ENCODE data around the gene PHLDB2.
A peak's percentile ranks its signal among the peaks of the same experiment; 100 is the strongest.
"Not testable (repeated sequence)": the region's sequence is repeated elsewhere in the genome, so short reads cannot be mapped to it uniquely, and the experiment has no call there.

Gene PHLDB2

DNA sequence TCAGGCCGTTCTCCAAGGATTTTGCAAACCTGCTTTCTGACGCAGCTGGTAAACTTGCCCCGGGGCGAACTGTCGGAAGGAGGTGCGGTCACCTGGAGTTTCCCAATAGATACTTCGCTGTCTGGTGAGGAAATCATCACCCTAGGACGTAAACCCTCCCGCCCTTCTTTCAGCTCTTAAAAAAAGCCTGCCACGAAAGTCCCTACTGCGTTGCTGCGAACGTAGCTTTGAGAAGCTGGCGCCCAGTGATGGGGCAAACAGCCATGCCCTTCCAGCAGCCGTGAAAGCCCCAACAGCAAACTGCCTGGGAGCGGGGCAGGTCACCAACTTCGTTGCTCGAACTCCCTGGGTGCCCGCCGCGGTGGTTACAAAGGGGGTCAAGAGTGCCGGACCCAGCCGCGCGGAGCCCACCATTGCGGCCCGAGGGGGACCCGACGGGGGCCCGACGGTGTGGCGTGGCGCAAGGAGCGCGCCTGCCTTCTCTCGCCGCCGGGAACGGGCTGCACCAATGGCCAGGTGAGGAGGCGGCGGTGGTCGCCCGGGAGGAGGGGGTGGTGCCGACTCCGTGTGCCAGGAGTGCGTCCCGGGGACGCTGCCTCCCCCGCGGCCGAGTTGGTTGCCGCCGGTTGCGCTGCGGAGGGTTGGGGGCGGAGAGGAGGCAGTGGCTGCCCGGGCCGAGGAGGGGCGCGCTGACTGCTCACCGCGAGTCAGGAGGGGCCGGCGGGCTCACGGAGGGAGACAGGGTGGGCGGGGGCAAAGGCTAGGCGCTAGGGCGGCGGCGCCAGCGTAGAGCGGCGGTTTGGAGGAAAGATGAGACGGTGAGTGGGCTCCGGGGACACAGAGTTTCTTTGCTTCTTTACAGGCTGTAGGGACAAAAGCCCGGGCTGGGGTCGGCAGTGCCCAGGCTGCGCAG lies at the start of gene PHLDB2:
TSS of gene PHLDB2 (plus strand) at position 205 of the 913 bp plus-strand sequence. CDS start 24,813 bp downstream, outside the sequence.
- TF ChIP-seq, protein P1, sequence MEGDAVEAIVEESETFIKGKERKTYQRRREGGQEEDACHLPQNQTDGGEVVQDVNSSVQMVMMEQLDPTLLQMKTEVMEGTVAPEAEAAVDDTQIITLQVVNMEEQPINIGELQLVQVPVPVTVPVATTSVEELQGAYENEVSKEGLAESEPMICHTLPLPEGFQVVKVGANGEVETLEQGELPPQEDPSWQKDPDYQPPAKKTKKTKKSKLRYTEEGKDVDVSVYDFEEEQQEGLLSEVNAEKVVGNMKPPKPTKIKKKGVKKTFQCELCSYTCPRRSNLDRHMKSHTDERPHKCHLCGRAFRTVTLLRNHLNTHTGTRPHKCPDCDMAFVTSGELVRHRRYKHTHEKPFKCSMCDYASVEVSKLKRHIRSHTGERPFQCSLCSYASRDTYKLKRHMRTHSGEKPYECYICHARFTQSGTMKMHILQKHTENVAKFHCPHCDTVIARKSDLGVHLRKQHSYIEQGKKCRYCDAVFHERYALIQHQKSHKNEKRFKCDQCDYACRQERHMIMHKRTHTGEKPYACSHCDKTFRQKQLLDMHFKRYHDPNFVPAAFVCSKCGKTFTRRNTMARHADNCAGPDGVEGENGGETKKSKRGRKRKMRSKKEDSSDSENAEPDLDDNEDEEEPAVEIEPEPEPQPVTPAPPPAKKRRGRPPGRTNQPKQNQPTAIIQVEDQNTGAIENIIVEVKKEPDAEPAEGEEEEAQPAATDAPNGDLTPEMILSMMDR (IDR thresholded peaks at IDR 0.05; ENCODE audit: low read depth, low read length): no peak
- H3K4me3 ChIP-seq (ENCODE audit: low read depth, low read length): peak within 1 kb of the TSS; percentile 78

DNA sequence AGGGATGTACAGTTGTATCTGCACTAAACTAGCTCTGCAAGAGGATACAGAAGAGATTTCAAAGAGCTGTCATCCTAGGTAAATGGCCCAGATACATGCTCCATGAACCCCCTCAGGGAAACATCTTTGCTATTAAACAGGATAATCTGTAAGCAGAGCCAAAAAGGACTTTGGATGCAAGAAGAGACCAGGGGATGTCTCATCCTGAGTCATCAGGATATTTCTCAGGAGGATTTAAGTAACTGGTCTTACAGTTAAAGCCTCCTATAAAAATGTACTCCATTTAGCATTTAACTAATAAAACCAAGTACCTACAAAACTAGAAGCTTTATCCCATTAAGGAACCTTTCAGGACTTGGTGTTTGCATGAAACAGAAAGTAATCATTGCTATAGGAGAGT lies 48.2 kb upstream of the PHLDB2 start:
- no peak overlapping the region for H3K4me3 ChIP-seq (ENCODE audit: low read depth, low read length)
- TF ChIP-seq, protein P1 (IDR thresholded peaks at IDR 0.05; ENCODE audit: low read depth, low read length): no peak

DNA sequence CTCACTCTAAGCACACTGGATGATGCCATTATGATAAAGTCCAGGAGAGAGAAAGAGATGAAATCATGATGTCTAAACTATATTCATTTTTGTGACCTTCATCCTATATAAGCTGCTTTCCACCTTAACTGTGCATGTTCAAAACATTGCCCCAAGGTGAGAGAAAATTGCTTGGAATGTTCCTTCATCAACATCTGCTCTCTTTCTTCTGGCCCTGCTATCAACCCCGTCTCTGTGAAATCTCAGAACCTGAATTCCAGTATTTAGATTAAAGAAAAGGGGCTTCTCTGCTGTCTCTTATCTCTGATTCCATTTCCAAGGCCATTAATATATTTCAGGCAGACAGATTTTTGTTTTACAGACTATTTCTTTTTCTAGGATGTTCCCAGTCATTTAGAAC lies 47.3 kb upstream of the PHLDB2 start:
- TF ChIP-seq, protein P1 (IDR thresholded peaks at IDR 0.05; ENCODE audit: low read depth, low read length): no peak
- no peak overlapping the region for H3K4me3 ChIP-seq (ENCODE audit: low read depth, low read length)

DNA sequence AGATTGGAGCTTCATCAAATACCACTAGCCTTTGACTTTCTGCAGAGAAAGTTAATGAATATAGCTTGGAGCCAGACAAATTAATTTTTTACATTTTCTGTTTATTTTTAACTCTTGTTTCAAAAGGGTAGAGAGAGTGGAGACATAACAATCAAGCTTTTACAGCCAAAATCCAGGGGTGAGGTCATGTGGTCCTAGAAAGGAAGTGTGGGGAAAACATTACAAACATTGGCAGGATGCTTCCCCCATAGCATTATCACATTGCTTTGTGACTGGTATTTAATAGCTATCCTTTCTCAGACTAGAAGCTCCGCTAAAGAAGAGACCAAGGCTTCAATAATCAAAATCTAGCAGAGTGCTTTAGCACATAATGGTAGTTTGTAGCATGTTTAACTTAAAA lies 46.4 kb upstream of the PHLDB2 start:
- H3K4me3 ChIP-seq (ENCODE audit: low read depth, low read length): no peak overlapping the region
- TF ChIP-seq, protein P1 (IDR thresholded peaks at IDR 0.05; ENCODE audit: low read depth, low read length): no peak

DNA sequence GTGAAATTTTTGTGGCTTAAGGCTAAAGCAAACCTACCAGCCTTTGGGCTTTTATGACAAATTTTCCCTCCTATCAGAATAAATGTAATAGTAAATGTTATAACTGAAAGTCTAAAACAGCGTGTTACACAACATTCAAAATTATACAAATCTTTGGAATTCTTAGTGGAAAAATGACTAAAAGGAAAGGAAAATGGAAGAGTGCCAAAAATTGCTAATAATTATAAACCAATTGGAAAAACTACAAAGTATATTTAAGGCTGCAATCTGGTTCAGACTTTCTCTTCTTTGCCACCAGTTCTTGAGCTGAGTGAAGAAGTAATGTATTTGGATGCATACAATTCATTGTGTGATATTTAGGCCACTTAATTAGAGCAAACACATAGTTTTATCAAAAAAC lies 45.6 kb upstream of the PHLDB2 start:
- TF ChIP-seq, protein P1 (IDR thresholded peaks at IDR 0.05; ENCODE audit: low read depth, low read length): no peak
- no peak overlapping the region for H3K4me3 ChIP-seq (ENCODE audit: low read depth, low read length)

DNA sequence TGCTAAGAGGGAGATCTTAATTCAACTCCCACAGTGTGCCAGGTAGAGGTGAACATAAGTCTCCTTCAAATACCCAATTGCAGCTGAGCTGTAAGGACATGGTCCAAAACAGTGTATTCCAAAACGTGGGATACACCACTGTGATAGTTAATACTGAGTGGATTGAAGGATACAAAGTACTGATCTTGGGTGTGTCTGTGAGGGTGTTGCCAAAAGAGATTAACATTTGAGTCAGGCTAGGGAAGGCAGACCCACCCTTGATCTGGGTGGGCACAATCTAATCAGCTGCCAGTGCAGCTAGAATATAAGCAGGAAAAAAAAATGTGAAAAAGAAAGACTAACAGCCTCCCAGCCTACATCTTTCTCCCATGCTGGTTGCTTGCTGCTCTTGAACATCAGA lies 45.1 kb upstream of the PHLDB2 start:
- H3K4me3 ChIP-seq (ENCODE audit: low read depth, low read length): no peak overlapping the region
- TF ChIP-seq, protein P1 (IDR thresholded peaks at IDR 0.05; ENCODE audit: low read depth, low read length): no peak

DNA sequence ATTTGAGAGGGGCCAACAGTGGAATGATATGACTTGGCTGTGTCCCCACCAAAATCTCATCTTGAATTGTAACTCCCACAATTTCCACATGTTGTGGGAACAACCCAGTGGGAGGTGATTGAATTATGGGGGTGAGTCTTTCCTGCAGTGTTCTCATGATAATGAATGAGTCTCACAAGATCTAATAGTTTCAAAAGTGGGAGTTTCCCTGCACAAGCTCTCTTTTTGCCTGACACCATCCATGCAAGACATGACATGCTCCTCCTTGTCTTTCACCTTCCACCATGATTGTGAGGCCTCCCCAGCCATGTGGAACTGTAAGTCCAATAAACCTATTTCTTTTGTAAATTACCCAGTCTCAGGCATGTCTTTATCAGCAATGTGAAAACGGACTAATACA lies 42.3 kb upstream of the PHLDB2 start:
- H3K4me3 ChIP-seq (ENCODE audit: low read depth, low read length): not testable (repeated sequence)

Measured in WI38 (cell line).